Measurements from ENCODE around the gene TOP3A. TPM values are rescaled to one million over a fixed set of nuclear protein-coding genes. Genes with fewer than 3 reads are reported as not detected.

TOP3A gene
- total and polyA plus RNA-seq, 2 experiments from 2014 or later = 21.7 to 76.7 TPM

GRCh38 chr17:18250708-18251107 lies 64.1 kb downstream of the TOP3A start:
- Histone ChIP-seq H3F3A (replicated peaks; ENCODE audit: low read depth) (peaks cover 16% of the 10 kb centered on the region), H2AFZ (no peak overlapping the region), H3K27ac (ENCODE audit: low read depth) (no peak overlapping the region), H3K9me2 (ENCODE audit: insufficient read depth) (no peaks in the 10 kb centered on the region), H3K4me3 (no peak overlapping the region), H3K79me2 (replicated peaks; ENCODE audit: insufficient read depth) (peaks cover 4% of the 10 kb centered on the region), H3K36me3 (ENCODE audit: insufficient read depth) (peaks cover 20% of the 10 kb centered on the region), H4K20me1 (replicated peaks; ENCODE audit: insufficient read depth) (peaks cover 8% of the 10 kb centered on the region), H3K4me2 (no peak overlapping the region), H3K27me3 (ENCODE audit: insufficient read depth) (no peaks in the 10 kb centered on the region), H3K4me1 (ENCODE audit: insufficient read depth) (peaks cover 5% of the 10 kb centered on the region; the same call in 1 of the 2 replicates)
- H3K4me3 Mint-ChIP-seq = no peak overlapping the region
- DNase-seq (ENCODE audit: low spot score) (no peak), ATAC-seq (no peak)
- H3K27ac Mint-ChIP-seq = no peak overlapping the region
- H3K4me1 Mint-ChIP-seq = peaks cover 13% of the 10 kb centered on the region
- H3K9me3 Mint-ChIP-seq = no peaks in the 10 kb centered on the region; the same call in 2 of the 3 replicates
- H3K36me3 Mint-ChIP-seq (ENCODE audit: low read depth) = peaks cover 71% of the 10 kb centered on the region
- peaks cover 27% of the 10 kb centered on the region for H3K27me3 Mint-ChIP-seq (ENCODE audit: insufficient read depth, low read depth, poor library complexity)
- TF ChIP-seq, protein P1, sequence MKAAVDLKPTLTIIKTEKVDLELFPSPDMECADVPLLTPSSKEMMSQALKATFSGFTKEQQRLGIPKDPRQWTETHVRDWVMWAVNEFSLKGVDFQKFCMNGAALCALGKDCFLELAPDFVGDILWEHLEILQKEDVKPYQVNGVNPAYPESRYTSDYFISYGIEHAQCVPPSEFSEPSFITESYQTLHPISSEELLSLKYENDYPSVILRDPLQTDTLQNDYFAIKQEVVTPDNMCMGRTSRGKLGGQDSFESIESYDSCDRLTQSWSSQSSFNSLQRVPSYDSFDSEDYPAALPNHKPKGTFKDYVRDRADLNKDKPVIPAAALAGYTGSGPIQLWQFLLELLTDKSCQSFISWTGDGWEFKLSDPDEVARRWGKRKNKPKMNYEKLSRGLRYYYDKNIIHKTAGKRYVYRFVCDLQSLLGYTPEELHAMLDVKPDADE (IDR thresholded peaks at IDR 0.05) = no peak
- TF ChIP-seq ZNF462 (CRISPR knock-in tag; IDR thresholded peaks at IDR 0.05) = no peak
- no peak for TF ChIP-seq EZH2 (IDR thresholded peaks at IDR 0.05; ENCODE audit: low read depth, unreplicated experiment)
- TF ChIP-seq CREB1 (CRISPR knock-in tag; IDR thresholded peaks at IDR 0.05; ENCODE audit: low read depth) = no peak
- no peak for TF ChIP-seq POLR2AphosphoS5 (IDR thresholded peaks at IDR 0.05; ENCODE audit: low read depth)
- no peak for TF ChIP-seq STAT1 (IDR thresholded peaks at IDR 0.05; ENCODE audit: unreplicated experiment)
- no peak for TF ChIP-seq ZNF331 (CRISPR knock-in tag; IDR thresholded peaks at IDR 0.05; ENCODE audit: low read depth)
- TF ChIP-seq, protein P2, sequence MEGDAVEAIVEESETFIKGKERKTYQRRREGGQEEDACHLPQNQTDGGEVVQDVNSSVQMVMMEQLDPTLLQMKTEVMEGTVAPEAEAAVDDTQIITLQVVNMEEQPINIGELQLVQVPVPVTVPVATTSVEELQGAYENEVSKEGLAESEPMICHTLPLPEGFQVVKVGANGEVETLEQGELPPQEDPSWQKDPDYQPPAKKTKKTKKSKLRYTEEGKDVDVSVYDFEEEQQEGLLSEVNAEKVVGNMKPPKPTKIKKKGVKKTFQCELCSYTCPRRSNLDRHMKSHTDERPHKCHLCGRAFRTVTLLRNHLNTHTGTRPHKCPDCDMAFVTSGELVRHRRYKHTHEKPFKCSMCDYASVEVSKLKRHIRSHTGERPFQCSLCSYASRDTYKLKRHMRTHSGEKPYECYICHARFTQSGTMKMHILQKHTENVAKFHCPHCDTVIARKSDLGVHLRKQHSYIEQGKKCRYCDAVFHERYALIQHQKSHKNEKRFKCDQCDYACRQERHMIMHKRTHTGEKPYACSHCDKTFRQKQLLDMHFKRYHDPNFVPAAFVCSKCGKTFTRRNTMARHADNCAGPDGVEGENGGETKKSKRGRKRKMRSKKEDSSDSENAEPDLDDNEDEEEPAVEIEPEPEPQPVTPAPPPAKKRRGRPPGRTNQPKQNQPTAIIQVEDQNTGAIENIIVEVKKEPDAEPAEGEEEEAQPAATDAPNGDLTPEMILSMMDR (conservative IDR thresholded peaks at IDR 0.05; ENCODE audit: low read depth in 2 of 2) = no peak
- TF ChIP-seq NANOG (IDR thresholded peaks at IDR 0.05; ENCODE audit: borderline replicate concordance) = no peak
- no peak for TF ChIP-seq EZH2phosphoT487 (IDR thresholded peaks at IDR 0.05; ENCODE audit: unreplicated experiment)
- TF ChIP-seq REST (IDR thresholded peaks at IDR 0.05; ENCODE audit: unreplicated experiment) = no peak
- no peak for TF ChIP-seq ZNF114 (CRISPR knock-in tag; IDR thresholded peaks at IDR 0.05)
- no peak for TF ChIP-seq JUNB (IDR thresholded peaks at IDR 0.05; ENCODE audit: unreplicated experiment)

Data from GM23338 (cell line).